ENCODE measurements around the gene FEZ2. TPM values are rescaled to one million over a fixed set of nuclear protein-coding genes. Genes with fewer than 3 reads are reported as not detected.

FEZ2 gene
- total RNA-seq, 2 donors from 2014 or later: 12.7 to 19.1 TPM

DNA sequence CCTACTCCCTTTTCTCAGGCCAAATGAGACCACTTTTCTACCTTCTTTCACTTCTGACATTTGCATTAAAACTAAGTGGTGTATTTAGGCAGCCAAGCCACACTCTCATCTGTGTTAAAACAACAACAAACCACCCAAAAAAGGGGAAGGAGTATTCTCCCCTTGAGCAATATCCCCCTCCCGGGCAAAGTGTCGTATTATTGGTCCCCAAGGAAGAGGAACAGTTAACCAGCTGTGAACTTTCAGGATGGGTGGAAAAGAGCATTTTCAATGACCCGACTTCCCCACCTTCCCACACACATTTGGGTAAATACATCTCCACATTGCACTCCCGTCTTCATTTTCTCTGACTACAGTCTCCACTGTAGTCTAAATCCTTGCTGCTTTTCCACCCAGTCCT lies 44.3 kb downstream of the FEZ2 start:
- no peak for ATAC-seq
- TF ChIP-seq, protein P1, sequence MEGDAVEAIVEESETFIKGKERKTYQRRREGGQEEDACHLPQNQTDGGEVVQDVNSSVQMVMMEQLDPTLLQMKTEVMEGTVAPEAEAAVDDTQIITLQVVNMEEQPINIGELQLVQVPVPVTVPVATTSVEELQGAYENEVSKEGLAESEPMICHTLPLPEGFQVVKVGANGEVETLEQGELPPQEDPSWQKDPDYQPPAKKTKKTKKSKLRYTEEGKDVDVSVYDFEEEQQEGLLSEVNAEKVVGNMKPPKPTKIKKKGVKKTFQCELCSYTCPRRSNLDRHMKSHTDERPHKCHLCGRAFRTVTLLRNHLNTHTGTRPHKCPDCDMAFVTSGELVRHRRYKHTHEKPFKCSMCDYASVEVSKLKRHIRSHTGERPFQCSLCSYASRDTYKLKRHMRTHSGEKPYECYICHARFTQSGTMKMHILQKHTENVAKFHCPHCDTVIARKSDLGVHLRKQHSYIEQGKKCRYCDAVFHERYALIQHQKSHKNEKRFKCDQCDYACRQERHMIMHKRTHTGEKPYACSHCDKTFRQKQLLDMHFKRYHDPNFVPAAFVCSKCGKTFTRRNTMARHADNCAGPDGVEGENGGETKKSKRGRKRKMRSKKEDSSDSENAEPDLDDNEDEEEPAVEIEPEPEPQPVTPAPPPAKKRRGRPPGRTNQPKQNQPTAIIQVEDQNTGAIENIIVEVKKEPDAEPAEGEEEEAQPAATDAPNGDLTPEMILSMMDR (IDR thresholded peaks at IDR 0.05): no peak
- no peak for TF ChIP-seq POLR2A (IDR thresholded peaks at IDR 0.05)
- no peak overlapping the region for H3K27ac ChIP-seq
- intact Hi-C loops (cut with DNase I): no loop called here
- WGBS, 2 donors: 58 to 74% methylated on average over 4 of the region's 4 CpGs
- H3K9me3 ChIP-seq: no peaks in the 10 kb centered on the region
- H3K4me1 ChIP-seq: no peaks in the 10 kb centered on the region
- H3K36me3 ChIP-seq (replicated peaks in 1 of 2; ENCODE audit: insufficient read depth in 1 of 2, low read depth in 2 of 2): peaks cover 0 to 9% of the 10 kb centered on the region in 2 donors
- H3K27me3 ChIP-seq: no peaks in the 10 kb centered on the region
- peak in 1 of 4 donors; percentile 7 for DNase-seq
- H3K4me3 ChIP-seq: no peak overlapping the region

DNA sequence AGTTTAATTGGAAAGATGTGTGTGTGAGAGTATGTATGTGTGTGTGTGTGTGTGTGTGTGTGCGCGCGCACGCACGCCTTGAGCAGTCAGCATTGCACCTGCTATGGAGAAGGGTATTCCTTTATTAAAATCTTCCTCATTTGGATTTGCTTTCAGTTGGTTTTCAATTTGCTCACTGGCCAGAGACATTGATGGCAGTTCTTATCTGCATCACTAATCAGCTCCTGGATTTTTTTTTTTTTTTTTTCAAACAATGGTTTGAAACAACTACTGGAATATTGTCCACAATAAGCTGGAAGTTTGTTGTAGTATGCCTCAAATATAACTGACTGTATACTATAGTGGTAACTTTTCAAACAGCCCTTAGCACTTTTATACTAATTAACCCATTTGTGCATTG lies 48.0 kb downstream of the FEZ2 start:
- WGBS, 2 donors: 96 to 97% methylated on average over 5 of the region's 5 CpGs
- Histone ChIP-seq H3K4me3 (no peak overlapping the region), H3K27me3 (no peaks in the 10 kb centered on the region), H3K9me3 (no peaks in the 10 kb centered on the region), H3K27ac (no peak overlapping the region), H3K36me3 (replicated peaks in 1 of 2; ENCODE audit: insufficient read depth in 1 of 2, low read depth in 2 of 2) (peaks cover 0 to 10% of the 10 kb centered on the region in 2 donors), H3K4me1 (no peaks in the 10 kb centered on the region)
- ATAC-seq: no peak
- DNase-seq: no peak
- intact Hi-C loops (cut with DNase I): no loop called here
- no peak for TF ChIP-seq POLR2A (IDR thresholded peaks at IDR 0.05)
- TF ChIP-seq, protein P1 (IDR thresholded peaks at IDR 0.05): no peak

DNA sequence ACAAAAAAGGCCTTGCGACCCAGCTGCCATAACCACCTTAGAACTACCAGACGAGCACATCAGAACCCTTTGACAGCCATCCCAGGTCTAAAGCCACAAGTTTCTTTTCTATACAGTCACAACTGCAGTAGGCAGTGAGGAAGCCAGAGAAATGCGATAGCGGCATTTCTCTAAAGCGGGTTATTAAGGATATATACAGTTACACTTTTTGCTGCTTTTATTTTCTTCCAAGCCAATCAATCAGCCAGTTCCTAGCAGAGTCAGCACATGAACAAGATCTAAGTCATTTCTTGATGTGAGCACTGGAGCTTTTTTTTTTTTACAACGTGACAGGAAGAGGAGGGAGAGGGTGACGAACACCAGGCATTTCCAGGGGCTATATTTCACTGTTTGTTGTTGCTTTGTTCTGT lies 48.8 kb downstream of the FEZ2 start:
- 75 to 93% methylated on average over 7 of the region's 7 CpGs for WGBS, 2 donors

DNA sequence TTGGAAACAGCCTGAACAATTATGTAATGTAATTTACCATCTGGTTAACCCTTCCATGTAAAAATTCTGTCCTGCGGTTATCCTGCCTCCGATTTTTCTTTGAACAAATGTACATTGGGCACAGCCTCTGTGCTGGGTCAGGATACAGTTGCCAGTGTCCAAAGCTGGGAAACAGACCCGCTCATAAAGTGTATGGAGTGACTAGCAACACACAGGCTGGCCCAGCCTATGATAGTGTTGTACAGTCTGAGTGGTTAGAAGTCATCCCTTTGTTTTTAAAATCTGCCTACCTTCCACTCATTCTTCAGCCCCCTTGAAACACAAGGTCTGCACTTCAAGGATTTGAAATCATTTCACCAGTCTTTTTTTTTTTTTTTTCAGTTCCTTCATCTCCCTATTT lies 50.1 kb downstream of the FEZ2 start:
- H3K4me3 ChIP-seq: no peak overlapping the region
- intact Hi-C loops (cut with DNase I): no loop called here
- 93 to 94% methylated on average over 3 of the region's 3 CpGs for WGBS, 2 donors
- H3K9me3 ChIP-seq: no peaks in the 10 kb centered on the region
- DNase-seq: no peak
- TF ChIP-seq POLR2A (IDR thresholded peaks at IDR 0.05): no peak
- TF ChIP-seq, protein P1 (IDR thresholded peaks at IDR 0.05): no peak
- no peaks in the 10 kb centered on the region for H3K27me3 ChIP-seq
- peaks cover 0 to 10% of the 10 kb centered on the region in 2 donors for H3K36me3 ChIP-seq (replicated peaks in 1 of 2; ENCODE audit: insufficient read depth in 1 of 2, low read depth in 2 of 2)
- ATAC-seq: no peak
- no peak overlapping the region for H3K27ac ChIP-seq
- no peaks in the 10 kb centered on the region for H3K4me1 ChIP-seq

More for the DNA sequence above, 48.8 kb downstream of the FEZ2 start:
- Histone ChIP-seq H3K27ac (no peak overlapping the region), H3K36me3 (replicated peaks in 1 of 2; ENCODE audit: insufficient read depth in 1 of 2, low read depth in 2 of 2) (peaks cover 0 to 10% of the 10 kb centered on the region in 2 donors), H3K4me1 (no peaks in the 10 kb centered on the region), H3K4me3 (no peak overlapping the region), H3K27me3 (no peaks in the 10 kb centered on the region), H3K9me3 (no peaks in the 10 kb centered on the region)
- intact Hi-C loops (cut with DNase I): no loop called here
- TF ChIP-seq, protein P1 (IDR thresholded peaks at IDR 0.05): no peak
- no peak for TF ChIP-seq POLR2A (IDR thresholded peaks at IDR 0.05)
- no peak for ATAC-seq
- no peak for DNase-seq

DNA sequence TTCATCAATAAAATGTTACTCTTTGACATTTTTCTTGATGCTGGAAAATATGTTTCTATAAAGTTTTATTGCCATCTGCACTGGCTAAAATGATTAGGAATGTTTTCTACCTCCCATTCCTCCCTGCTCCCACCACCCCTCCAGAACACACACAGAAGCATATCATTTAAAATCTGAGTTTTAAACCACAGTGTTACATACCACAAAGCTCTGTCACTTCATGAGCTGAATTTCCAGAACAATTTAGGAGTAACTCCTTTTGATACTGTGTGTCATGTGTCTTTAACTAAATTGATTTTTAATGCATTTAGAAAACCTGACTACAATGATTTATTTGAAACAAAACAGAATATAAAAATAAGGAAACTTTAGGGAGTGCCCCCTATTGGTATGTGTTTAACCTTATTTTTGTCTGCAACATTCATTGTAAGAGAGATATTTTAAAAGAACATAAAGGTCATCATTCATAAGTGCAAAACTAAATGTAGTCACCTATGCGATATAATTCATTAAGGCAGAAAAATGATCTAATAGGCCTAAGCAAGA lies 52.0 kb downstream of the FEZ2 start:
- Histone ChIP-seq H3K9me3 (no peaks in the 10 kb centered on the region), H3K36me3 (replicated peaks in 1 of 2; ENCODE audit: insufficient read depth in 1 of 2, low read depth in 2 of 2) (peaks cover 0 to 4% of the 10 kb centered on the region in 2 donors), H3K27ac (no peak overlapping the region), H3K4me1 (no peaks in the 10 kb centered on the region), H3K27me3 (no peaks in the 10 kb centered on the region), H3K4me3 (no peak overlapping the region)
- 43 to 53% methylated on average over 1 of the region's 1 CpG for WGBS, 2 donors
- TF ChIP-seq POLR2A (IDR thresholded peaks at IDR 0.05): no peak
- TF ChIP-seq, protein P1 (IDR thresholded peaks at IDR 0.05): no peak
- no peak for DNase-seq
- intact Hi-C loops (cut with DNase I): no loop called here
- ATAC-seq: no peak
